SU-DHL-6 (cell line): ENCODE measurements around the gene ACADSB.

ENCODE experiments used
- CTCF ChIP-seq: fragments of 200-600 bp; sonication (generic); IDR thresholded peaks from one replicate; pipeline ENCODE4 v1.5.1; 2017; ENCODE audit warnings: antibody characterized with exemption, mild to moderate bottlenecking, low read length, moderate library complexity; ENCODE audit not compliant: insufficient read depth, poor library complexity, severe bottlenecking
- EZH2phosphoT487 ChIP-seq: fragments of 200-600 bp; sonication (generic), shearing (Covaris generic); conservative IDR thresholded peaks from 2 replicates; pipeline ENCODE4 v1.6.1; 2018; ENCODE audit warnings: mild to moderate bottlenecking, antibody characterized with exemption, low read length, moderate library complexity, mixed read lengths

- TF ChIP-seq CTCF, result no peak
- no peak for TF ChIP-seq EZH2phosphoT487
These were observed 30.2 kb downstream of the ACADSB start for GRCh38 chr10:123038782-123039631.
